OCI-LY1 (cell line): Measurements from ENCODE around the gene TTC13.

Source experiments
- CTCF ChIP-seq: fragments of 200-600 bp; sonication (generic), shearing (Covaris generic); IDR thresholded peaks from 2 replicates; pipeline ENCODE4 v1.5.1; 2017; ENCODE audit warnings: mild to moderate bottlenecking, antibody characterized with exemption, low read length, moderate library complexity, mixed read lengths
- EZH2 ChIP-seq: fragments of 200-600 bp; sonication (generic), shearing (Covaris generic); IDR thresholded peaks from 2 replicates; pipeline ENCODE4 v1.8.0; 2017; ENCODE audit warnings: borderline replicate concordance, mixed run types, mild to moderate bottlenecking, antibody characterized with exemption, low read length, moderate library complexity, mixed read lengths

DNA sequence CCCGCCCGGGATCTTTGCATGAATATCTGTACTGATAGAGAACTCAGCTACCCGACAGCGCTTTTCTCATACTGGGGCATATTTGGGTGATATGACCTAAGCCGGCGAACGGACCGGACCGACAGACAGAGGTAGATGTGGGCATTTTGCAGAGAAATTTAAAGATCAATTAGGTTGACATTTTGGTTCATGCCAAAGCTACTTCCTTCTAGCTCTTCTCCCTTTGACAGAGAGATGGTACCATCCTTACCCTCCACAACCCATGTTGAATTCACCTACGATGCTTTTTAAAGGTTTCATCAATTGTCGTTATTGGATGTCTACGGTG is 692 bp upstream of the TTC13 start:
- TF ChIP-seq CTCF (no peak), EZH2 (no peak)
